ENCODE measurements around the gene CDC42EP5.

Gene CDC42EP5

GRCh38 chr19:54462655-54463530 is 10.2 kb downstream of the CDC42EP5 start:
- DNase-seq, result peak in 33 of 56 donors; percentile 13 to 73 (median 50)

GRCh38 chr19:54462047-54462654 is 10.9 kb downstream of the CDC42EP5 start:
- DNase-seq, result no peak

- no peak for DNase-seq
Measured at GRCh38 chr19:54461613-54462012, 11.5 kb downstream of the CDC42EP5 start.

GRCh38 chr19:54461210-54461609 is 11.9 kb downstream of the CDC42EP5 start:
- no peak for DNase-seq

GRCh38 chr19:54460230-54461005 is 12.7 kb downstream of the CDC42EP5 start:
- no peak for DNase-seq

GRCh38 chr19:54459282-54460229 is 13.5 kb downstream of the CDC42EP5 start:
- DNase-seq, result no peak

- DNase-seq, result no peak
Measured at GRCh38 chr19:54458648-54459281, 14.3 kb downstream of the CDC42EP5 start.

GRCh38 chr19:54457773-54458647 is 15.1 kb downstream of the CDC42EP5 start:
- DNase-seq, result no peak

- no peak for DNase-seq
Measured at GRCh38 chr19:54456423-54457373, 16.4 kb downstream of the CDC42EP5 start.

GRCh38 chr19:54455786-54456422 is 17.2 kb downstream of the CDC42EP5 start:
- no peak for DNase-seq

GRCh38 chr19:54454781-54455675 is 18.1 kb downstream of the CDC42EP5 start:
- no peak for DNase-seq

GRCh38 chr19:54453921-54454780 is 18.9 kb downstream of the CDC42EP5 start:
- DNase-seq, result peak in 2 of 56 donors; percentile 22 to 41

GRCh38 chr19:54452626-54453025 is 20.5 kb downstream of the CDC42EP5 start:
- DNase-seq, result no peak

- DNase-seq, result no peak
Measured at GRCh38 chr19:54451997-54452396, 21.1 kb downstream of the CDC42EP5 start.

- DNase-seq, result no peak
Measured at GRCh38 chr19:54451331-54451871, 21.7 kb downstream of the CDC42EP5 start.

All from amygdala (tissue), 56 donors.